Measurements from ENCODE around the gene DAGLA.

DAGLA gene

DNA sequence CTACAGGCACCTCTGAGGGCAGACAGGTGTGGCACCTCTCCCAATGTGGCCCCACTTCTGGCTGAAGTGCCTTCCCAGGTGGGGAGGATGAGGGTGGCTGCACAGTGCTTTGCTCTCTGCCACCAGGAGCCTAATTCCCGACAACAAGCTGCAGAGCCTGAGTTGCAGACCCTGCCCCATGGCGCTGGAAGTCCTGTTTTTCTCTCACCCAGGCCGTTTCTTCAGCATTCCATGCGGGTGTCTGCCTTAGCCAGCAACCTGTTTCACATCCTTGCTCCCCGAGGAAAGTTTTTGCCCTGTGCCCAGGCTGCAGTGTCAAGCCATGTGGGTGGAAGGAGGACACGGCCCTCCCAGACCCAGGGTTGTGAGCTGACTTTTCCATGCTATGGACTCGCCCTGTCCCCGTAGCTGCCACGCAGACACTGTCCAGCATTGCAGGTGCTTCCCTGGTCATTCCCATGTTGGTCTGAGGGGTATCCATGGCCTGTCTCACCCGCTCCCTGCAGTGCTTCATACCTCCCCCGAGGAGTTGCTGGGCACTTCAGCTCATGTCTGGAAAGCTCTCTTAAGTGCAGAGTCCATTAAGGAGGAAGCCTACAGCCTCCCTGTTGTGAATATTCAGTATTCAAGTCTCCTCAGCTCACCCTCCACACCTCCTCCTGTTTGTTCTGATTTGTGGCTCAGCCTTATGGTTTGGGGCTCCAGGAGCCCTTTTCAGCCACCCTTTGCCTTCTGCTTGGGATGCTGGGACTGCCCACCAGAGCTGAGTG, 2.9 kb downstream of the DAGLA start:
- Histone ChIP-seq H3K36me3 (ENCODE audit: control insufficient read depth in 1 of 2, insufficient read depth in 2 of 2, low read length in 2 of 2) (no peaks in the 10 kb centered on the region), H3K27ac (ENCODE audit: low read depth, low read length) (no peak overlapping the region), H2AK5ac (ENCODE audit: low read length) (no peak overlapping the region), H3K4me2 (ENCODE audit: low read length) (no peak overlapping the region), H3K4me3 (ENCODE audit: low read depth, low read length) (no peak overlapping the region), H3K9ac (ENCODE audit: low read length) (no peak overlapping the region), H2BK12ac (ENCODE audit: low read length) (no peak overlapping the region), H3K4me1 (ENCODE audit: control insufficient read depth in 1 of 2, insufficient read depth in 2 of 2, low read length in 2 of 2) (peaks cover 8 to 16% of the 10 kb centered on the region in 2 experiments), H2BK5ac (ENCODE audit: low read depth, low read length, poor library complexity) (no peak overlapping the region), H3K79me2 (ENCODE audit: control insufficient read depth, insufficient read depth, low read length, poor library complexity) (no peaks in the 10 kb centered on the region), H3K23ac (ENCODE audit: low read length) (no peak overlapping the region), H2AFZ (ENCODE audit: insufficient read depth, low read length, poor library complexity) (no peak overlapping the region), H4K12ac (ENCODE audit: low read depth, low read length) (no peak overlapping the region), H3K9me3 (ENCODE audit: insufficient read depth, low read depth, low read length) (peaks cover 4% of the 10 kb centered on the region), H3K27me3 (ENCODE audit: insufficient read depth, low read length) (no peaks in the 10 kb centered on the region), H3K18ac (ENCODE audit: low read length) (no peak overlapping the region), H3K79me1 (ENCODE audit: low read length) (peaks cover 3% of the 10 kb centered on the region), H3K14ac (ENCODE audit: low read length) (no peak overlapping the region), H4K8ac (ENCODE audit: low read depth, low read length) (no peak overlapping the region), H4K91ac (ENCODE audit: low read depth, low read length) (no peak overlapping the region), H3K4ac (ENCODE audit: low read depth, low read length) (no peak overlapping the region), H2BK120ac (ENCODE audit: insufficient read depth, low read length, poor library complexity) (no peak overlapping the region)
- DNase-seq, result no peak
- no CpG with 5 or more reads among the region's 11 CpGs for WGBS (ENCODE audit: extremely low coverage, insufficient coverage, insufficient read length)

DNA sequence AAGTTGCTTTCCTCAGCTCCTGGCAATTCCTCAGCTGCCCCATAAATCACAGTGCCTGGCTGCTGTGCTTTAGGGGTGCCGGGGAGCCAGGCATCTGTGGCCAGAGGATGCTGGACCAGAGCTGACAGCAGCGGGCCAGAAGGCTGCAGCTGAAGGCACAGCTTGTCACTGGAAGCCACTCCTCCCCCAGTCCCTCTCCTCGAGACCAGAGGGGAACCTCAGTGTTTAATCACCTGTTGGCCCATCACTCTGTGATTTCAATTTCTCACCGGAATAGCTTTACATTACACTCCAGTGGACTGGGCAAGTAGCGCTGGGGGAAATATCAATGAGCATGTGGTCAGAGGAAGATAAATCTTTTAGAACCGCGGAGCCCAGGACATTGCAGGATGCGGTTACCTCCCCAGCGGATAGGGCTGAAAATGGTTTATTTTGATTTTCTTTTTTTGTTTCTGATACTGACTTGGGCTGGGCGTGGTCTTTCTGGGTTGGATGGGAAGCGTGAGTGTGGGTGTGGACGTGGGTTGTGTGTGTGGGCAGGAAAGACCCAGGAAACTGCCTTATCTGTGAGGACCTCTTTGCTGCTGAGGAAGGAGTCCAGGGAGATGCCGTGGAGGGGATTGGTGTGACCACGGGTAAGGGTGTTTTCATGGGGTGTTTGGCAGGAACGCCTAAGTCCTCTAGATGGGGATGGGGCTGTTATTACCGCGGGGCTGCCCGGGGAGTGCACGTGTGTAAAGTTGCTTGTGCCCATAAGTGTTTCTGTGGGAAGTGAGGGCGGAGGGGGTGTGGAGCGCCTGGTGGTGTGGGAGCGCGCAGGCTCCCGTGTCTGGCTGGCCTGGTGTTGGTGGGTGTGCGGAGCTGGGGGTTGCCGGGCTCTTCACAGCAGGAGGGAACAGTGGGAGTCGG, 4.0 kb downstream of the DAGLA start:
- Histone ChIP-seq H4K12ac (ENCODE audit: low read depth, low read length) (no peak overlapping the region), H4K8ac (ENCODE audit: low read depth, low read length) (no peak overlapping the region), H3K4me2 (ENCODE audit: low read length) (no peak overlapping the region), H2BK5ac (ENCODE audit: low read depth, low read length, poor library complexity) (no peak overlapping the region), H3K36me3 (ENCODE audit: control insufficient read depth in 1 of 2, insufficient read depth in 2 of 2, low read length in 2 of 2) (no peaks in the 10 kb centered on the region), H3K23ac (ENCODE audit: low read length) (no peak overlapping the region), H3K27me3 (ENCODE audit: insufficient read depth, low read length) (no peaks in the 10 kb centered on the region), H2AK5ac (ENCODE audit: low read length) (no peak overlapping the region), H4K91ac (ENCODE audit: low read depth, low read length) (no peak overlapping the region), H3K9ac (ENCODE audit: low read length) (no peak overlapping the region), H2BK120ac (ENCODE audit: insufficient read depth, low read length, poor library complexity) (no peak overlapping the region), H3K4me3 (ENCODE audit: low read depth, low read length) (no peak overlapping the region), H2BK12ac (ENCODE audit: low read length) (no peak overlapping the region), H3K4ac (ENCODE audit: low read depth, low read length) (no peak overlapping the region), H3K79me1 (ENCODE audit: low read length) (peaks cover 3% of the 10 kb centered on the region), H3K4me1 (ENCODE audit: control insufficient read depth in 1 of 2, insufficient read depth in 2 of 2, low read length in 2 of 2) (peaks cover 8 to 16% of the 10 kb centered on the region in 2 experiments), H3K18ac (ENCODE audit: low read length) (no peak overlapping the region), H2AFZ (ENCODE audit: insufficient read depth, low read length, poor library complexity) (no peak overlapping the region), H3K27ac (ENCODE audit: low read depth, low read length) (no peak overlapping the region), H3K14ac (ENCODE audit: low read length) (no peak overlapping the region), H3K9me3 (ENCODE audit: insufficient read depth, low read depth, low read length) (peaks cover 4% of the 10 kb centered on the region), H3K79me2 (ENCODE audit: control insufficient read depth, insufficient read depth, low read length, poor library complexity) (no peaks in the 10 kb centered on the region)
- no peak for DNase-seq
- no CpG with 5 or more reads among the region's 27 CpGs for WGBS (ENCODE audit: extremely low coverage, insufficient coverage, insufficient read length)

DNA sequence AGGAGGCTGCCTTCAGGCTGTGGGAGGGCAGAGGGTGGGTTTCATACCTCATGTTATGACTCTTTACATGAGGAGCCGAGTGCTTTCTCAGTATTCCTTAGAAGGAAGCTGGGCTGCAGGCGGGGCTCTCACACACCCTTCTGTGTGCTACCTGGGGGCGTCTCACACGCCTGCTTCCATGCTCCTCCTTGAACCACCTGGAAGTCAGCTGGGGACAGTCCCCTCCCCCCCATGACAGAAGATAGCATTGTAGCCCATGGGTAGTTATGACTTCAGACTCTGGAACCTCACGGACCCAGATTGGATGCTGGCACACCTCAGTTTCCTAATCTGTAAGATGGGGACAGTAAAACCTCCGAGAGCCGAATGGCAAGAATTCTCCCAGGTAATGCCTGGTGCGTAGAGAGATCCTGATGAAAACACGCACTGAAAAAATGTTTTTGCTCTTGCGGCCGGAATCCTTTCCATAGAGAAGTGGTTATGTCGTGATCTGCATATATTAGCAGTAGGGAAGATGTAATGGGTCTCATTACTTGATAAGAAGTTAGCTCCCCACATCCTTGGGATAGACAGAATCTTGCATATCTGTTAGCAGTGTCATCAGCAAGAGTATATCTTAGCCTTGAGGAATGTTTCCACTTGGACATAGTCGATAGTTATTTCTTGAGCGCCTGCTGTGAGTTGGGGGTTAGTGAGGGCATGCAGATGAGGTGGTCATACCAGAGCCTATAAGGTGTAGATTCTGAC, 4.9 kb downstream of the DAGLA start:
- H3K23ac ChIP-seq (ENCODE audit: low read length), result no peak overlapping the region
- no peak overlapping the region for H2AFZ ChIP-seq (ENCODE audit: insufficient read depth, low read length, poor library complexity)
- H2BK12ac ChIP-seq (ENCODE audit: low read length), result no peak overlapping the region
- H3K9ac ChIP-seq (ENCODE audit: low read length), result no peak overlapping the region
- no CpG with 5 or more reads among the region's 14 CpGs for WGBS (ENCODE audit: extremely low coverage, insufficient coverage, insufficient read length)
- H4K8ac ChIP-seq (ENCODE audit: low read depth, low read length), result no peak overlapping the region
- H2BK120ac ChIP-seq (ENCODE audit: insufficient read depth, low read length, poor library complexity), result no peak overlapping the region
- H3K27ac ChIP-seq (ENCODE audit: low read depth, low read length), result no peak overlapping the region
- no peak overlapping the region for H3K4me3 ChIP-seq (ENCODE audit: low read depth, low read length)
- no peaks in the 10 kb centered on the region for H3K27me3 ChIP-seq (ENCODE audit: insufficient read depth, low read length)
- H4K91ac ChIP-seq (ENCODE audit: low read depth, low read length), result no peak overlapping the region
- H3K36me3 ChIP-seq (ENCODE audit: control insufficient read depth in 1 of 2, insufficient read depth in 2 of 2, low read length in 2 of 2), result no peaks in the 10 kb centered on the region
- peaks cover 5 to 11% of the 10 kb centered on the region in 2 experiments for H3K4me1 ChIP-seq (ENCODE audit: control insufficient read depth in 1 of 2, insufficient read depth in 2 of 2, low read length in 2 of 2)
- no peak overlapping the region for H3K18ac ChIP-seq (ENCODE audit: low read length)
- peaks cover 4% of the 10 kb centered on the region for H3K9me3 ChIP-seq (ENCODE audit: insufficient read depth, low read depth, low read length)
- H4K12ac ChIP-seq (ENCODE audit: low read depth, low read length), result no peak overlapping the region
- H2AK5ac ChIP-seq (ENCODE audit: low read length), result no peak overlapping the region
- no peaks in the 10 kb centered on the region for H3K79me2 ChIP-seq (ENCODE audit: control insufficient read depth, insufficient read depth, low read length, poor library complexity)
- no peak for DNase-seq
- peaks cover under 1% of the 10 kb centered on the region for H3K79me1 ChIP-seq (ENCODE audit: low read length)
- no peak overlapping the region for H3K4me2 ChIP-seq (ENCODE audit: low read length)
- H3K14ac ChIP-seq (ENCODE audit: low read length), result no peak overlapping the region
- H2BK5ac ChIP-seq (ENCODE audit: low read depth, low read length, poor library complexity), result no peak overlapping the region
- H3K4ac ChIP-seq (ENCODE audit: low read depth, low read length), result no peak overlapping the region

DNA sequence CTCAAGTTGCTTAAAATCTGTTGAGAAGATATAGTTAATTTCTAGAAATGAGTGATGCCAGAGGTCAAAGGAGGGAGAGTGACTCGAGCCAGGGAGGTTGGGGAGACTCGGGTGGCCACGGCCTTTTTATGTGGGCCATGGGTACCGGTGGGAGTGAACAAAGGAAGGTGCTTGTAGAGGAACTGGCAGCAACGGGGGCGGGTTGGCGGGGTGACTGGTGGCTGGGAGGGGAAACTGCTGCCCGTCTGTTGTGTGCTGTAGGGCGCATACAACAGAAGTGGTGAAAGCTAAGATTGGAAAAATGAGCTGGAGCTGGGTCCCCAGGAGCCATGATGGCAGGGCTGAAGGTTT, 5.4 kb downstream of the DAGLA start:
- peaks cover 4 to 9% of the 10 kb centered on the region in 2 experiments for H3K4me1 ChIP-seq (ENCODE audit: control insufficient read depth in 1 of 2, insufficient read depth in 2 of 2, low read length in 2 of 2)
- H3K4me2 ChIP-seq (ENCODE audit: low read length), result no peak overlapping the region
- H3K18ac ChIP-seq (ENCODE audit: low read length), result no peak overlapping the region
- no peak overlapping the region for H3K9ac ChIP-seq (ENCODE audit: low read length)
- no peak overlapping the region for H2AFZ ChIP-seq (ENCODE audit: insufficient read depth, low read length, poor library complexity)
- H3K27me3 ChIP-seq (ENCODE audit: insufficient read depth, low read length), result no peaks in the 10 kb centered on the region
- H2BK12ac ChIP-seq (ENCODE audit: low read length), result no peak overlapping the region
- H3K79me1 ChIP-seq (ENCODE audit: low read length), result no peaks in the 10 kb centered on the region
- no peaks in the 10 kb centered on the region for H3K36me3 ChIP-seq (ENCODE audit: control insufficient read depth in 1 of 2, insufficient read depth in 2 of 2, low read length in 2 of 2)
- H3K4me3 ChIP-seq (ENCODE audit: low read depth, low read length), result no peak overlapping the region
- WGBS (ENCODE audit: extremely low coverage, insufficient coverage, insufficient read length), result no CpG with 5 or more reads among the region's 9 CpGs
- H4K12ac ChIP-seq (ENCODE audit: low read depth, low read length), result no peak overlapping the region
- H2AK5ac ChIP-seq (ENCODE audit: low read length), result no peak overlapping the region
- DNase-seq, result no peak
- no peak overlapping the region for H3K4ac ChIP-seq (ENCODE audit: low read depth, low read length)
- no peak overlapping the region for H2BK120ac ChIP-seq (ENCODE audit: insufficient read depth, low read length, poor library complexity)
- no peaks in the 10 kb centered on the region for H3K79me2 ChIP-seq (ENCODE audit: control insufficient read depth, insufficient read depth, low read length, poor library complexity)
- H4K91ac ChIP-seq (ENCODE audit: low read depth, low read length), result no peak overlapping the region
- no peak overlapping the region for H3K23ac ChIP-seq (ENCODE audit: low read length)
- H2BK5ac ChIP-seq (ENCODE audit: low read depth, low read length, poor library complexity), result no peak overlapping the region
- no peak overlapping the region for H3K14ac ChIP-seq (ENCODE audit: low read length)
- H3K9me3 ChIP-seq (ENCODE audit: insufficient read depth, low read depth, low read length), result peaks cover 4% of the 10 kb centered on the region
- H4K8ac ChIP-seq (ENCODE audit: low read depth, low read length), result no peak overlapping the region
- H3K27ac ChIP-seq (ENCODE audit: low read depth, low read length), result no peak overlapping the region

Data from trophoblast cell (in vitro differentiated cells and primary cell).